Measurements from ENCODE around the gene BLMH. TPM values are rescaled to one million over a fixed set of nuclear protein-coding genes. Genes with fewer than 3 reads are reported as not detected.

The BLMH gene
- total RNA-seq, 1 experiment from 2014 or later = 94.3 TPM

DNA sequence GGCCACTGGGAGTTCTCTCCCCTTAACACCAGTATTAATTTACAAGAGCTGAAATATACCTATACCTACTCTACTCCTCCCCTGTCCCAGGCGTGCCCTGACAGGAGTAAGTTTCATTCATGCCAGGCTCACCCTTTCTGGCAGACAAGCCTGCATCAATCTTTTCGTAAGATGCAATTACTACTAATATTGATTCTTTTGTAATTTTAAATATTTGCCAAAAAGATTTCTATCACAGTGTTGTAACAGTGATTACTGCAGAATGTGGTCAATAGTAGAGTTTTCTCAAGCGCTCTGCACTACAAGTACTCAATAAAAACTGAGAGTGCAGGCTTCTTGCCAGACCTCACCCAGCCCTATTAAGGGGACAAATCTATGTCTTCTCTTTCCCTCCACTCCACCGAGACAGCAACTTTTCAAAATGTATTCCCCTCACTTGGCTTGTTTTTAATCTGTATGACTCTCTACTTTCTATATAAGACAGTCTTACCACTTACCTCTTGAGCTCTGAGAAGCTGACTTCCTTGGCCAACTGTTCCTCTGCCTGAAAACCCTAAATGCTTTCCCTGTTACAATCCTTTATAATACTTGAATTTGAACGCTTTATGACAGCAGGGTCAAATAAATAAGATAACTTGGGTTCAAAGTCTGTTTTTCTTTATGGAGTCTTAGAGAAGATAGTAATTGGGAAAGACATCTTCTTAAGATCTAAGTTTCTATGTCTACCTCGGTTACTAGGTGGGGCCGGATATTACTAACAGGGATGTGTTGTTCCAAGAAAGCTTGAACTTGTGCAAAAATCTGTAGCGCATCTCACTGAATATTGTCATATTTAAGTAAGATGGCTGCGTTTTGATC is 42.0 kb upstream of the BLMH start, which contains the start of gene TMIGD1:
TSS of gene TMIGD1 (minus strand) at position 555 of the 858 bp plus-strand sequence. CDS start 1,924 bp downstream, outside the sequence.
- H3K36me3 ChIP-seq (ENCODE audit: insufficient read depth, low read length, poor library complexity, severe bottlenecking) = no peaks in the 10 kb centered on the region
- POLR2A ChIA-PET (ENCODE audit: low non-redundant PET) = no interaction called here
- no peaks in the 10 kb centered on the region for H3K27me3 ChIP-seq (replicated peaks; ENCODE audit: insufficient read depth, low read depth, low read length, poor library complexity)
- no TSS peak for BruUV-seq (replicated peaks)
- no peaks in the 10 kb centered on the region for H3K9me3 ChIP-seq (ENCODE audit: low read depth, low read length, poor library complexity, severe bottlenecking)
- intact Hi-C loops (cut with micrococcal nuclease; ENCODE audit: unreplicated experiment) = no loop called here
- TF ChIP-seq, protein P1, sequence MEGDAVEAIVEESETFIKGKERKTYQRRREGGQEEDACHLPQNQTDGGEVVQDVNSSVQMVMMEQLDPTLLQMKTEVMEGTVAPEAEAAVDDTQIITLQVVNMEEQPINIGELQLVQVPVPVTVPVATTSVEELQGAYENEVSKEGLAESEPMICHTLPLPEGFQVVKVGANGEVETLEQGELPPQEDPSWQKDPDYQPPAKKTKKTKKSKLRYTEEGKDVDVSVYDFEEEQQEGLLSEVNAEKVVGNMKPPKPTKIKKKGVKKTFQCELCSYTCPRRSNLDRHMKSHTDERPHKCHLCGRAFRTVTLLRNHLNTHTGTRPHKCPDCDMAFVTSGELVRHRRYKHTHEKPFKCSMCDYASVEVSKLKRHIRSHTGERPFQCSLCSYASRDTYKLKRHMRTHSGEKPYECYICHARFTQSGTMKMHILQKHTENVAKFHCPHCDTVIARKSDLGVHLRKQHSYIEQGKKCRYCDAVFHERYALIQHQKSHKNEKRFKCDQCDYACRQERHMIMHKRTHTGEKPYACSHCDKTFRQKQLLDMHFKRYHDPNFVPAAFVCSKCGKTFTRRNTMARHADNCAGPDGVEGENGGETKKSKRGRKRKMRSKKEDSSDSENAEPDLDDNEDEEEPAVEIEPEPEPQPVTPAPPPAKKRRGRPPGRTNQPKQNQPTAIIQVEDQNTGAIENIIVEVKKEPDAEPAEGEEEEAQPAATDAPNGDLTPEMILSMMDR (conservative IDR thresholded peaks at IDR 0.05; ENCODE audit: low read depth, low read length) = no peak
- CTCF ChIA-PET = no interaction called here
- no peaks in the 10 kb centered on the region for H3K4me1 ChIP-seq (ENCODE audit: insufficient read depth, low read length, poor library complexity, severe bottlenecking)
- H3K4me3 ChIP-seq (ENCODE audit: low read depth, low read length, poor library complexity, severe bottlenecking) = no peak within 1 kb of the TSS
- no peak within 1 kb of the TSS for H3K27ac ChIP-seq (ENCODE audit: low read depth, low read length, poor library complexity, severe bottlenecking)
- DNase-seq (ENCODE audit: low spot score) = no peak

DNA sequence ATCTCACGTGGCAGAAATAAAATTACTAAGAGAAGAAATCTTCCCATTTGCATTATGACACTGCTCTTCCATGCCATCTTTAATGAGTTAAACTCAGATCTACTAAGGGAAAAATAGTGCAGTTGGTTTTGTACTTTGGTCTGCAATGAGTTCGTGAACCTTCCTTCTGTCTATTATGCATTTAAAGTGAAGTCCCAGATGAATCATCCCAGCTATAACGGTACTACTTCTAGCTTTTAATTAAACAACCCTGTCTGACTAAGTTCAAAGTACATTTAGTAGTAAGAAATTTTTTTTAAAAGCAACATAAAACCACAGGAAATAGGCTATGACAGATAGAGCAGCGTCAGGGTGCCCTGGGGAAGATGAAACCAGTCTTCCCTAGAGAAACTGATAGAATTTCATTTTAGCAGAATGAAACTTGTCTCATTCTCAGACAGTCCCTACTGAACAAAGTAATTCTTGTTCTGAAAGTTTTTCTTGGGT is 40.4 kb upstream of the BLMH start:
- CTCF ChIA-PET = no interaction called here
- H3K27me3 ChIP-seq (replicated peaks; ENCODE audit: insufficient read depth, low read depth, low read length, poor library complexity) = no peaks in the 10 kb centered on the region
- H3K4me3 ChIP-seq (ENCODE audit: low read depth, low read length, poor library complexity, severe bottlenecking) = no peak overlapping the region
- H3K27ac ChIP-seq (ENCODE audit: low read depth, low read length, poor library complexity, severe bottlenecking) = no peak overlapping the region
- H3K36me3 ChIP-seq (ENCODE audit: insufficient read depth, low read length, poor library complexity, severe bottlenecking) = no peaks in the 10 kb centered on the region
- H3K4me1 ChIP-seq (ENCODE audit: insufficient read depth, low read length, poor library complexity, severe bottlenecking) = no peaks in the 10 kb centered on the region
- intact Hi-C loops (cut with micrococcal nuclease; ENCODE audit: unreplicated experiment) = no loop called here
- no TSS peak for BruUV-seq (replicated peaks)
- TF ChIP-seq EZH2 (IDR thresholded peaks at IDR 0.05; ENCODE audit: borderline replicate concordance, low read depth, low read length, poor library complexity, severe bottlenecking) = no peak
- POLR2A ChIA-PET (ENCODE audit: low non-redundant PET) = no interaction called here
- H3K9me3 ChIP-seq (ENCODE audit: low read depth, low read length, poor library complexity, severe bottlenecking) = no peaks in the 10 kb centered on the region
- DNase-seq (ENCODE audit: low spot score) = no peak

DNA sequence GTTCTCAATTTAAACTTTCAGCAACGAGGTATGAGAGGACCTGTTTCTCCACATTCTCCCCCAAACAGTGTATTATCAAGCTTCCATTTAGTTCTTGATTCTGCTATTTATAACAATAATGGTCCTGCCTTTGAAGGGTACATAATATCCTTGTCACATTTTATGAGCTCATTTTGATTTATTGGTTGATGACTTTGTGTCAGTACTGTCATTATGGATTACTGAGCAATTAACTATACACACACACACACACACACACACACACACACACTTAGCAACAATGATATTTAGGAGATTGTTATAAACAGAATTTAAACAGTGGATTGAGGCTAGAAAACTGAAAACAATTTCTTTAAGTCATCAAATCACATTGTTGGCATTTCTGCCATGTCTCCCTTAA is 35.1 kb upstream of the BLMH start:
- no peaks in the 10 kb centered on the region for H3K36me3 ChIP-seq (ENCODE audit: insufficient read depth, low read length, poor library complexity, severe bottlenecking)
- DNase-seq (ENCODE audit: low spot score) = no peak
- H3K27me3 ChIP-seq (replicated peaks; ENCODE audit: insufficient read depth, low read depth, low read length, poor library complexity) = no peaks in the 10 kb centered on the region
- ChIA-PET CTCF (interaction anchor here (1.0 kb wide), 1 partner anchor 10 kb away, joined by 4 read pairs; no protein-coding TSS in a partner anchor), POLR2A (ENCODE audit: low non-redundant PET) (no interaction called here)
- no peak for TF ChIP-seq EZH2 (IDR thresholded peaks at IDR 0.05; ENCODE audit: borderline replicate concordance, low read depth, low read length, poor library complexity, severe bottlenecking)
- TF ChIP-seq, protein P1 (conservative IDR thresholded peaks at IDR 0.05; ENCODE audit: low read depth, low read length) = no peak
- no peaks in the 10 kb centered on the region for H3K9me3 ChIP-seq (ENCODE audit: low read depth, low read length, poor library complexity, severe bottlenecking)
- no peak overlapping the region for H3K4me3 ChIP-seq (ENCODE audit: low read depth, low read length, poor library complexity, severe bottlenecking)
- BruUV-seq (replicated peaks) = no TSS peak
- intact Hi-C loops (cut with micrococcal nuclease; ENCODE audit: unreplicated experiment) = no loop called here
- H3K4me1 ChIP-seq (ENCODE audit: insufficient read depth, low read length, poor library complexity, severe bottlenecking) = peaks cover 9% of the 10 kb centered on the region
- no peak overlapping the region for H3K27ac ChIP-seq (ENCODE audit: low read depth, low read length, poor library complexity, severe bottlenecking)

Measured in A673 (cell line).